Activated CD4-positive, alpha-beta memory T cell treated with anti-CD3 and anti-CD28 coated beads, Interleukin-2, amount 10 ng/mL, durations not matched to agents 7 days and 5 days (primary cell): ENCODE measurements around the gene CHPF. TPM values are rescaled to one million over a fixed set of nuclear protein-coding genes. Genes with fewer than 3 reads are reported as not detected.

Experiments
- CTCF ChIA-PET: fragments of 350-600 bp; sonication (Branson Sonifier 250); formaldehyde crosslinking; loops from one replicate; lab custom pipeline; 2021; ENCODE audit warnings: antibody characterized with exemption, inconsistent platforms; lab: Charles Lee
- POLR2A ChIA-PET: fragments of 350-600 bp; sonication (Branson Sonifier 250); formaldehyde crosslinking; loops from one replicate; lab custom pipeline; 2021; ENCODE audit warnings: antibody characterized with exemption; lab: Charles Lee
- DNase-seq: peaks from one replicate; pipeline ENCODE4 v3.0.0-alpha.2; 2020
- H3K27ac Mint-ChIP-seq: one replicate; pipeline ENCODE4 v1.8.0; 2021; ENCODE audit warnings: mild to moderate bottlenecking, mixed read lengths
- H3K27me3 Mint-ChIP-seq: one replicate; pipeline ENCODE4 v1.8.0; 2021; ENCODE audit warnings: mixed read lengths
- H3K36me3 Mint-ChIP-seq: one replicate; pipeline ENCODE4 v1.8.0; 2021; ENCODE audit warnings: low read depth, mixed read lengths
- H3K4me1 Mint-ChIP-seq: one replicate; pipeline ENCODE4 v1.8.0; 2021; ENCODE audit warnings: mixed read lengths
- H3K4me3 Mint-ChIP-seq: one replicate; pipeline ENCODE4 v1.8.0; 2021; ENCODE audit warnings: mild to moderate bottlenecking, mixed read lengths
- H3K9me3 Mint-ChIP-seq: one replicate; pipeline ENCODE4 v1.8.0; 2021; ENCODE audit warnings: mixed read lengths
- total RNA-seq, 2 experiments: library from RNA; stranded (reverse); gene quantifications; one replicate each; pipeline ENCODE4 v1.2.3, GENCODE V29; 2021

Gene CHPF
- total RNA-seq, 2 experiments from 2014 or later, result 14.5 to 14.9 TPM

- Mint-ChIP-seq H3K9me3 (no peaks in the 10 kb centered on the region), H3K36me3 (no peaks in the 10 kb centered on the region), H3K27me3 (peaks cover 49% of the 10 kb centered on the region), H3K27ac (no peak overlapping the region), H3K4me1 (peaks cover 3% of the 10 kb centered on the region), H3K4me3 (no peak overlapping the region)
- CTCF ChIA-PET, result interaction anchor here (0.8 to 2.7 kb wide), 2 partner anchors 19 to 39 kb away, joined by 3 to 19 read pairs; no protein-coding TSS in a partner anchor
- POLR2A ChIA-PET, result interaction anchor here (0.6 kb wide), 1 partner anchor 19 kb away, joined by 3 read pairs; no protein-coding TSS in a partner anchor
- no peak for DNase-seq
These were observed 52.9 kb downstream of the CHPF start for GRCh38 chr2:219490600-219491130.

GRCh38 chr2:219490186-219490585, 53.4 kb downstream of the CHPF start:
- peaks cover 49% of the 10 kb centered on the region for H3K27me3 Mint-ChIP-seq
- H3K27ac Mint-ChIP-seq, result no peak overlapping the region
- no peak for DNase-seq
- no peak overlapping the region for H3K4me3 Mint-ChIP-seq
- H3K9me3 Mint-ChIP-seq, result no peaks in the 10 kb centered on the region
- ChIA-PET CTCF (interaction anchor here (0.8 to 2.7 kb wide), 2 partner anchors 20 to 39 kb away, joined by 3 to 19 read pairs; no protein-coding TSS in a partner anchor), POLR2A (interaction anchor here (0.6 kb wide), 1 partner anchor 19 kb away, joined by 3 read pairs; no protein-coding TSS in a partner anchor)
- no peaks in the 10 kb centered on the region for H3K4me1 Mint-ChIP-seq
- no peaks in the 10 kb centered on the region for H3K36me3 Mint-ChIP-seq

GRCh38 chr2:219489315-219489714, 54.3 kb downstream of the CHPF start:
- Mint-ChIP-seq H3K36me3 (no peaks in the 10 kb centered on the region), H3K9me3 (no peaks in the 10 kb centered on the region), H3K27me3 (peaks cover 43% of the 10 kb centered on the region), H3K27ac (no peak overlapping the region), H3K4me3 (no peak overlapping the region), H3K4me1 (no peaks in the 10 kb centered on the region)
- ChIA-PET POLR2A (no interaction called here), CTCF (interaction anchor here (1.4 kb wide), 1 partner anchor 13 kb away, joined by 3 read pairs; no protein-coding TSS in a partner anchor)
- no peak for DNase-seq

Other genes with a start within 250 kb of the CHPF start
- under 1 TPM; 0.28 to 0.33 TPM for gene PTPRN, start 234.4 kb downstream of the CHPF start, total RNA-seq
- gene RESP18, start 211.1 kb downstream of the CHPF start, total RNA-seq, result not detected
- 10 to 100 TPM; 40.1 to 44.4 TPM for gene DNPEP, start 155.9 kb downstream of the CHPF start, total RNA-seq
- not detected for gene DES, start 125.4 kb downstream of the CHPF start, total RNA-seq
- 1 to 10 TPM in 1 of 2 experiments, under 1 TPM in 1; 0.20 to 1.1 TPM for gene SPEG, start 109.0 kb downstream of the CHPF start, total RNA-seq
- gene GMPPA, start 44.9 kb downstream of the CHPF start, total RNA-seq, result 10 to 100 TPM; 41.0 to 42.3 TPM
- under 1 TPM in 1 of 2 experiments, not detected in 1; 0.13 TPM for gene ASIC4, start 29.3 kb downstream of the CHPF start, total RNA-seq
- gene TMEM198, start 219 bp upstream of the CHPF start, total RNA-seq, result 1 to 10 TPM in 1 of 2 experiments, under 1 TPM in 1; 0.95 to 1.0 TPM
- gene OBSL1, start 27.7 kb upstream of the CHPF start, total RNA-seq, result not detected
- gene INHA, start 28.5 kb upstream of the CHPF start, total RNA-seq, result not detected
- gene STK11IP, start 54.0 kb upstream of the CHPF start, total RNA-seq, result 10 to 100 TPM; 28.4 to 31.5 TPM
- not detected for gene SLC4A3, start 83.8 kb upstream of the CHPF start, total RNA-seq